DND-41 (cell line): Measurements from ENCODE around the gene OR10AD1.
"Not testable (repeated sequence)": the region's sequence is repeated elsewhere in the genome, so short reads cannot be mapped to it uniquely, and the experiment has no call there.

Source experiments
- ATAC-seq: fragments of 200-7000 bp; cut with Tn5 transposase; 3 replicates; pipeline ENCODE4 v1.9.1; 2021; ENCODE audit warnings: low read depth; ENCODE audit not compliant: insufficient read depth
- DNase-seq: peaks from one replicate; pipeline ENCODE4 v3.0.0-alpha.2; 2020
- H2AFZ ChIP-seq: 2 replicates; pipeline ENCODE4 v1.6.0; 2012; ENCODE audit warnings: low read depth, low read length
- H3K27ac ChIP-seq: 2 replicates; pipeline ENCODE4 v1.5.1; 2012; ENCODE audit warnings: low read length, inconsistent platforms
- H3K27me3 ChIP-seq: fragments of 200-600 bp; sonication (generic); 2 replicates; pipeline ENCODE4 v1.6.0; 2012; ENCODE audit warnings: low read length, mild to moderate bottlenecking, inconsistent platforms; ENCODE audit not compliant: insufficient read depth, poor library complexity
- H3K36me3 ChIP-seq: 2 replicates; pipeline ENCODE4 v1.5.1; 2012; ENCODE audit warnings: low read length, inconsistent platforms; ENCODE audit not compliant: insufficient read depth
- H3K4me1 ChIP-seq: 2 replicates; pipeline ENCODE4 v1.5.1; 2012; ENCODE audit warnings: mild to moderate bottlenecking, low read length; ENCODE audit not compliant: insufficient read depth
- H3K4me2 ChIP-seq: 2 replicates; pipeline ENCODE4 v1.6.0; 2012; ENCODE audit warnings: mild to moderate bottlenecking, moderate library complexity, low read length, inconsistent platforms; ENCODE audit not compliant: insufficient read depth
- H3K4me3 ChIP-seq, 2 experiments: fragments of 200-600 bp in 1 of 2; shearing (Covaris generic) in 1 of 2; 2 replicates each; pipeline ENCODE4 v1.5.1; 2012 to 2016; ENCODE audit warnings: inconsistent platforms in 2 of 2, low read length in 2 of 2, mild to moderate bottlenecking in 2 of 2, low read depth in 1 of 2, moderate library complexity in 1 of 2
- H3K79me2 ChIP-seq: 2 replicates; pipeline ENCODE4 v1.6.0; 2012; ENCODE audit warnings: low read length, inconsistent platforms; ENCODE audit not compliant: insufficient read depth
- H3K9ac ChIP-seq: 2 replicates; pipeline ENCODE4 v1.6.0; 2012; ENCODE audit warnings: low read depth, mild to moderate bottlenecking, inconsistent platforms, low read length, moderate library complexity
- H3K9me3 ChIP-seq: 2 replicates; pipeline ENCODE4 v1.5.1; 2012; ENCODE audit warnings: low read length, moderate library complexity, mild to moderate bottlenecking, inconsistent platforms; ENCODE audit not compliant: insufficient read depth, severe bottlenecking
- H4K20me1 ChIP-seq: 2 replicates; pipeline ENCODE4 v1.6.0; 2012; ENCODE audit warnings: low read length; ENCODE audit not compliant: insufficient read depth
- EZH2 ChIP-seq: IDR thresholded peaks from 3 replicates; pipeline ENCODE4 v1.6.1; 2012; ENCODE audit warnings: borderline replicate concordance, low read depth, mild to moderate bottlenecking, moderate library complexity, low read length, inconsistent platforms; ENCODE audit not compliant: severe bottlenecking
- TF ChIP-seq, protein P1 (sequence below): IDR thresholded peaks from 2 replicates; pipeline ENCODE4 v1.5.1; 2012; ENCODE audit warnings: borderline replicate concordance, low read length, moderate library complexity, mild to moderate bottlenecking; ENCODE audit not compliant: poor library complexity, severe bottlenecking; ENCODE audit errors: extremely low read depth

OR10AD1 gene

DNA sequence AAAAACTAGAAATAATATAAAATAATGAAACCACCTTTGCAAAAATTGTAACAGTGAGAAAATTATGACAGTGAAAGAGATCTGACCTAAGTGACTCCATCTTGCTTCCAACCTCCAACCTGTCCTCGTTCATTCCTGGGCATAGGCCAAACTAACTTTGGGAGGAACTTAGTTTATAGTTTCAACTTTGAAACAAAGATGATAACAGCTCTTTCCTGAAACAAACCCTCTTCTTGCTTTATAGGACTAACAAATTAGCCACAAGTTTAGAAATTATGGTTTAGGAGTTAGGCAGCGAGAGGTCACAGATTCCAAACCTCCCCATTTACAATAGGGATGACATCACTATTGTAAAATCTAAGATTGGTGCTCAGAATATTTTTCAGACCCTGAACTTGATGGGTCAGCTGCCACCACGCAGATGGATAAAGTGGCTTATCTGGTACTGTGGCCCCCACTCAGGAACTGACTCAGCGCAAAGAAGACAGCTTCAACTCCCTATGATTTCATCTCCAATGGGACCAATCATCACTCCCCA lies 32.8 kb upstream of the OR10AD1 start:
- Histone ChIP-seq H3K4me2 (no peak overlapping the region), H3K4me1 (no peaks in the 10 kb centered on the region), H3K36me3 (no peaks in the 10 kb centered on the region), H3K9ac (no peak overlapping the region), H3K27me3 (no peaks in the 10 kb centered on the region), H3K9me3 (no peaks in the 10 kb centered on the region), H3K4me3 (no peak overlapping the region), H3K27ac (no peak overlapping the region), H3K79me2 (no peaks in the 10 kb centered on the region), H4K20me1 (no peaks in the 10 kb centered on the region), H2AFZ (no peak overlapping the region)
- DNase-seq (no peak), ATAC-seq (no peak)
- TF ChIP-seq, protein P1, sequence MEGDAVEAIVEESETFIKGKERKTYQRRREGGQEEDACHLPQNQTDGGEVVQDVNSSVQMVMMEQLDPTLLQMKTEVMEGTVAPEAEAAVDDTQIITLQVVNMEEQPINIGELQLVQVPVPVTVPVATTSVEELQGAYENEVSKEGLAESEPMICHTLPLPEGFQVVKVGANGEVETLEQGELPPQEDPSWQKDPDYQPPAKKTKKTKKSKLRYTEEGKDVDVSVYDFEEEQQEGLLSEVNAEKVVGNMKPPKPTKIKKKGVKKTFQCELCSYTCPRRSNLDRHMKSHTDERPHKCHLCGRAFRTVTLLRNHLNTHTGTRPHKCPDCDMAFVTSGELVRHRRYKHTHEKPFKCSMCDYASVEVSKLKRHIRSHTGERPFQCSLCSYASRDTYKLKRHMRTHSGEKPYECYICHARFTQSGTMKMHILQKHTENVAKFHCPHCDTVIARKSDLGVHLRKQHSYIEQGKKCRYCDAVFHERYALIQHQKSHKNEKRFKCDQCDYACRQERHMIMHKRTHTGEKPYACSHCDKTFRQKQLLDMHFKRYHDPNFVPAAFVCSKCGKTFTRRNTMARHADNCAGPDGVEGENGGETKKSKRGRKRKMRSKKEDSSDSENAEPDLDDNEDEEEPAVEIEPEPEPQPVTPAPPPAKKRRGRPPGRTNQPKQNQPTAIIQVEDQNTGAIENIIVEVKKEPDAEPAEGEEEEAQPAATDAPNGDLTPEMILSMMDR, result no peak
- TF ChIP-seq EZH2, result no peak

GRCh38 chr12:48231169-48231958 lies 28.3 kb upstream of the OR10AD1 start:
- H3K79me2 ChIP-seq, H4K20me1 ChIP-seq, ATAC-seq, H3K36me3 ChIP-seq, DNase-seq, H3K9me3 ChIP-seq, H2AFZ ChIP-seq, H3K9ac ChIP-seq, H3K4me2 ChIP-seq, H3K4me1 ChIP-seq, H3K27me3 ChIP-seq, H3K4me3 ChIP-seq, H3K27ac ChIP-seq: not testable (repeated sequence)

DNA sequence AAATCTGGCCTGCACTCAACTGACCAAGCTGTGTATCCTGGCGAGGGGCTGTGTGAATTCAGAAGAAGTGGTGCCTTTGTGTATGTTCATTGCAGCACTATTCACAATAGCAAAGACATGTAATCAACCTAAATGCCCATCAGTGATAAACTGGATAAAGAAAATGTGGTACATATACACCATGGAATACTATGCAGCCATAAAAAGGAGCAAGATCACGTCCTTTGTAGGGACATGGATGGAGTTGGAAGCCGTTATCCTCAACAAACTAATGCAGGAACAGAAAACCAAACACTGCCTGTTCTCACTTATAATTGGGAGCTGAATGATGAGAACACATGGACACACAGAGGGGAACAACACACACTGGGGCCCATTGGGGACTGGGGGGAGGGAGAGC lies 21.4 kb upstream of the OR10AD1 start:
- H3K4me2 ChIP-seq, H4K20me1 ChIP-seq, H3K79me2 ChIP-seq, DNase-seq, H3K4me3 ChIP-seq, H3K9ac ChIP-seq, H2AFZ ChIP-seq, H3K36me3 ChIP-seq, H3K4me1 ChIP-seq, H3K27ac ChIP-seq, H3K9me3 ChIP-seq, H3K27me3 ChIP-seq, ATAC-seq: not testable (repeated sequence)

DNA sequence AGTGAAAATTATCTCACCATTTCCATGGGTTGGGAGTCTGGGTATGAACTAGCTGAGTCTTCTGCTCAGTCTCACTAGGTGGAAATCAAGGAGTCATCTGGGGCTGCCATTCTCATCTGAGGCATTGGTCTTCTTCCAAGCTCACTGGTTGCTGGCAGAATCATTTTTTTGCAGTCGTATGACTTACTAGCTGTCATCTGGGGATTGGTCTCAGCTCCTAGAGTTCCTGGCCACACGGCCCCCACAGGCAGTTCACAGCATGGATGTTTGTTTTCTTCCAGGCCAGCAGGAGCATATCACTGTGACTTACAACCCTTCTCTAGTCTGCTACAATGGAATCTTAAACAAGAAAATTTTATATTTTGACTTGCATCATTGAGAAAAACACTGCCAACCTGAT lies 18.6 kb upstream of the OR10AD1 start:
- no peak for TF ChIP-seq EZH2
- TF ChIP-seq, protein P1, result no peak
- H3K79me2 ChIP-seq, result no peaks in the 10 kb centered on the region
- no peaks in the 10 kb centered on the region for H3K36me3 ChIP-seq
- H3K9ac ChIP-seq, result no peak overlapping the region
- ATAC-seq (no peak), DNase-seq (no peak)
- no peak overlapping the region for H3K4me3 ChIP-seq
- H3K27me3 ChIP-seq, result peaks cover 5% of the 10 kb centered on the region
- H3K9me3 ChIP-seq, result no peaks in the 10 kb centered on the region
- no peak overlapping the region for H3K4me2 ChIP-seq
- no peak overlapping the region for H2AFZ ChIP-seq
- no peaks in the 10 kb centered on the region for H4K20me1 ChIP-seq
- H3K27ac ChIP-seq, result no peak overlapping the region
- H3K4me1 ChIP-seq, result no peaks in the 10 kb centered on the region
